Adrenal gland (tissue), 19 donors: Measurements from ENCODE around the gene DEFB127. TPM values are rescaled to one million over a fixed set of nuclear protein-coding genes. Genes with fewer than 3 reads are reported as not detected.
"Not testable (repeated sequence)": the region's sequence is repeated elsewhere in the genome, so short reads cannot be mapped to it uniquely, and the experiment has no call there.

ENCODE experiments used
- DNase-seq, 7 donors: peaks; one replicate each; pipeline ENCODE4 v3.0.0-alpha.2; 2019 to 2020
- H3K27ac ChIP-seq, 5 donors: fragments of 200-600 bp; sonication (generic) in 4 of 5; 1 replicate in 3 of 5; 2 replicates in 2 of 5; pipeline versions ENCODE4 v1.5.1 to v1.8.0; 2016 to 2020; ENCODE audit warnings: mild to moderate bottlenecking in 1 of 5
- H3K27me3 ChIP-seq: fragments of 200-600 bp; 2 replicates; pipeline ENCODE4 v1.8.0; 2021
- H3K36me3 ChIP-seq, 2 donors: fragments of 200-600 bp; replicated peaks in 1 of 2; 1 replicate in 1 of 2; 2 replicates in 1 of 2; pipeline versions ENCODE4 v1.5.1 to v1.8.0; 2018 to 2022
- H3K4me1 ChIP-seq, 2 donors: fragments of 200-600 bp; replicated peaks in 1 of 2; 1 replicate in 1 of 2; 2 replicates in 1 of 2; pipeline versions ENCODE4 v1.5.1 to v1.8.0; 2018 to 2021
- H3K4me3 ChIP-seq, 4 donors: fragments of 200-600 bp; sonication (generic) in 3 of 4; one replicate each; pipeline ENCODE4 v1.5.1; 2016 to 2018
- H3K9me3 ChIP-seq, 3 donors: fragments of 200-600 bp; sonication (generic) in 1 of 3; replicated peaks in 1 of 3; 1 replicate in 2 of 3; 2 replicates in 1 of 3; pipeline versions ENCODE4 v1.5.1 to v1.8.0; 2016 to 2021
- CTCF ChIP-seq, 6 experiments: fragments of 450-650 bp in 4 of 6; fragments of 200-600 bp in 2 of 6; sonication (generic) in 1 of 6; IDR thresholded peaks; 1 replicate in 5 of 6; 2 replicates in 1 of 6; pipeline versions ENCODE4 v1.5.1 to v1.8.0; 2016 to 2021; ENCODE audit warnings: antibody characterized with exemption in 6 of 6, mild to moderate bottlenecking in 2 of 6, moderate library complexity in 1 of 6
- POLR2A ChIP-seq, 2 donors: fragments of 450-650 bp; IDR thresholded peaks; one replicate each; pipeline ENCODE4 v1.6.1; 2017; ENCODE audit warnings: antibody characterized with exemption in 2 of 2, mild to moderate bottlenecking in 2 of 2, moderate library complexity in 1 of 2
- WGBS, 4 donors: extraction: QIAGEN DNeasy Blood & Tissue Kit in 2 of 4; methylation state at CpG; one replicate each; pipeline versions ENCODE4 v1.1.5 to v1.1.7; 2013 to 2017; 5-methylcytosine and 5-hydroxymethylcytosine counted together
- intact Hi-C, 2 donors: fragments of 100-400 bp; cut with DNase I; formaldehyde crosslinking; loops; one replicate each; pipeline versions ENCODE4 v1.14.1 to v1.15.0; 2022 to 2023
- long read RNA-seq, 10 donors: library from polyadenylated mRNA in 3 of 10; unstranded in 2 of 10; stranded (forward) in 1 of 10; transcript quantifications; one replicate each; pipeline ENCODE4 v2.0.0 and lab custom pipeline, GENCODE V29; 2021 to 2026
- polyA plus RNA-seq, 3 donors: library from polyadenylated mRNA; stranded (reverse); fragments of 200-250 nt in 2 of 3; fragments of 350-450 nt in 1 of 3; fragmentation: Illumina TruSeq in 1 of 3; extraction: RNeasy Lipid Tissue Mini Kit (QIAGEN cat#74804) in 1 of 3; gene quantifications; one replicate each; pipeline ENCODE4 v1.2.3, GENCODE V29; 2013 to 2014
- total RNA-seq, 9 donors: library from RNA; depleted of rRNA in 4 of 9; stranded (reverse); fragments of >200 nt in 4 of 9; fragments of 120-200 nt in 1 of 9; fragmentation: NEBNext Ultra II Directional in 1 of 9; extraction: Animal tissue kit (Norgen Biotek cat#: 25700) in 1 of 9; gene quantifications; one replicate each; pipeline versions ENCODE4 v1.1.0 to v1.2.4, GENCODE V29; 2013 to 2023
- donor health status: healthy with polysubstance abuse.
- donor health status: Bipolar disorder and iron deficiency.
- donor health status: DM: yes; HTN: yes; CAD: no.
- donor health status: DM: no; HTN: no; CAD: no.
- donor health status: DM: no; HTN: no; CAD: no.
- donor health status: DM: yes; HTN: yes; CAD: no.

DEFB127 gene, protein sequence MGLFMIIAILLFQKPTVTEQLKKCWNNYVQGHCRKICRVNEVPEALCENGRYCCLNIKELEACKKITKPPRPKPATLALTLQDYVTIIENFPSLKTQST
- total RNA-seq (not detected), polyA plus RNA-seq (not detected)
- long read RNA-seq, donor 1, result 0 reads
- long read RNA-seq, donor 2, result 0 reads
- long read RNA-seq, donor 3, result 0 reads
- long read RNA-seq, donor 4, result 0 reads
- long read RNA-seq, donor 5, result 0 reads
- long read RNA-seq, donor 6, result 0 reads
- long read RNA-seq, donor 7, result 0 reads
- long read RNA-seq, donor 8, result 0 reads
- long read RNA-seq, donor 9, result 0 reads
- long read RNA-seq, donor 10, result 0 reads

DNA sequence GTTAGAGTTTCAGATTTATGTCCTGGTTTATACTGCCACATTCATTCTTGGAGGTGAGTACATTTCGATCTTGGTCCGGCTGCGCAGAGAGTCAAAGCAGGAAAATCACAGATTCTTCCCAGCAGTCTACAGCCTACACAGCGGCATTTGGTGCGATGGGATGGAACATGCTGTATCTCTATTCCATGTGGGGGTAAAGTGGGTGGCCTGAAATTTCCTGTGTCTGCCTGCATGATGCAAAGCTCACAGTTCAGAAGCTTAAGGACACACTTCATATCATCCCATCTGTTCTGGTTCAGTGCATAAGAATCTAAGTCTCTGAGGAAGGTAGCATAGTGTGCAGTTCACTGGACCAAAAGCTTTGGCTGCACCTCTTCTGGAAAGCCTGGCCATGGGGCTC, at the start of gene DEFB127:
Gene DEFB127 (plus strand): TSS at position 301 of the 400 bp plus-strand sequence. CDS start 91 bp downstream, at position 392.
- Histone ChIP-seq H3K27me3 (peaks cover 5% of the 10 kb centered on the region), H3K4me3 (no peak within 1 kb of the TSS), H3K27ac (no peak within 1 kb of the TSS), H3K9me3 (no peaks in the 10 kb centered on the region), H3K4me1 (no peaks in the 10 kb centered on the region), H3K36me3 (no peaks in the 10 kb centered on the region)
- WGBS, 4 donors, result 81 to 93% (median 91%) methylated on average over 4 to 5 of the region's 5 CpGs
- intact Hi-C loops, result no loop called here
- no peak for DNase-seq
- TF ChIP-seq CTCF (IDR thresholded peaks at IDR 0.05), result no peak
- TF ChIP-seq POLR2A (IDR thresholded peaks at IDR 0.05), result no peak

DNA sequence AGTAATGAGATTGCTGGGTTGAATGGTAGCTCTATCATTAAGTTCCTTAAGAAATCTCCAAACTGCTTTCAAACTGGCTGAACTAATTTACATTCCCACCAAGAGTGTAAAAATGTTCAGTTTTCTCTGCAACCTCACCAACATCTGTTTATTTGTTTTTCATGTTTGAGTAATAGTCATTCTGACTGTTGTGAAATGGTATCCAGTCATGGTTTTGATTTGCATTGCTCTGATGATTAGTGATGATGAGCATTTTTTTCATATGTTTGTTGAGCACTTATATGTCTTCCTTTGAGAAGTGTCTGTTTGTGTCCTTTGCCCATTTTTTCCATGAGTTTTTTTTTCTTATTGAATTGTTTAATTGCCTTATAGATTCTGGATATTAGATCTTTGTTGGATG, 44.9 kb upstream of the DEFB127 start:
- no peak for DNase-seq

GRCh38 chr20:117518-117917, 39.7 kb upstream of the DEFB127 start:
- no peaks in the 10 kb centered on the region for H3K9me3 ChIP-seq
- no peak overlapping the region for H3K4me3 ChIP-seq
- H3K36me3 ChIP-seq, result no peaks in the 10 kb centered on the region
- intact Hi-C loops, result no loop called here
- no peaks in the 10 kb centered on the region for H3K4me1 ChIP-seq
- no peak overlapping the region for H3K27ac ChIP-seq
- no peak for DNase-seq
- peaks cover 23% of the 10 kb centered on the region for H3K27me3 ChIP-seq
- TF ChIP-seq POLR2A (IDR thresholded peaks at IDR 0.05), result no peak
- no peak for TF ChIP-seq CTCF (IDR thresholded peaks at IDR 0.05)

More for the DNA sequence above, 44.9 kb upstream of the DEFB127 start:
- Histone ChIP-seq H3K27ac (no peak overlapping the region), H3K27me3 (peaks cover 11% of the 10 kb centered on the region), H3K36me3 (no peaks in the 10 kb centered on the region), H3K4me1 (no peaks in the 10 kb centered on the region), H3K9me3 (no peaks in the 10 kb centered on the region), H3K4me3 (no peak overlapping the region)
- TF ChIP-seq POLR2A (IDR thresholded peaks at IDR 0.05) (no peak), CTCF (IDR thresholded peaks at IDR 0.05) (no peak)
- intact Hi-C loops, result no loop called here

DNA sequence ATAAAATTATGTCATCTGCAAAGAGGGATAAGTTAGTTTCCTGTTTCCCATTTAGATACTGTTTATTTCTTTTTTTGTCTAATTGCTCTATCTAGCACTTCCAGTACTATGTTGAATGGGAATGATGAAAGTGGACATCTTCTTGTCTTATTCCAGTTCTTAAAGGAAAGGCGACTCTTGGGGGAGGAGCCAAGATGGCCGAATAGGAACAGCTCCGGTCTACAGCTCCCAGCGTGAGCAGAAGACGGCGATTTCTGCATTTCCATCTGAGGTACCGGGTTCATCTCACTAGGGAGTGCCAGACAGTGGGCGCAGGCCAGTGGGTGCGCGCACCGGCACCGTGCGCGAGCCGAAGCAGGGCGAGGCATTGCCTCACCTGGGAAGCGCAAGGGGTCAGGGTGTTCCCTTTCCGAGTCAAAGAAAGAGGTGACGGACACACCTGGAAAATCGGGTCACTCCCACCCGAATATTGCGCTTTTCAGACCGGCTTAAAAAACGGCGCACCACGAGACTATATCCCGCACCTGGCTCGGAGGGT, 27.4 kb upstream of the DEFB127 start:
- WGBS, 4 donors, result 84 to 91% (median 89%) methylated on average over 22 to 28 of the region's 28 CpGs

More for the DNA sequence above, 27.4 kb upstream of the DEFB127 start:
- H3K9me3 ChIP-seq, H3K36me3 ChIP-seq, H3K4me1 ChIP-seq, intact Hi-C loops, DNase-seq, H3K4me3 ChIP-seq, H3K27me3 ChIP-seq, H3K27ac ChIP-seq: not testable (repeated sequence)
